PC-9 (cell line): ENCODE data around the gene MAFG. TPM values are rescaled to one million over a fixed set of nuclear protein-coding genes. Genes with fewer than 3 reads are reported as not detected.
"Not testable (repeated sequence)": the region's sequence is repeated elsewhere in the genome, so short reads cannot be mapped to it uniquely, and the experiment has no call there.

Source experiments
- BruUV-seq: library from RNA; stranded (reverse); fragments of 400-500 nt; replicated peaks from 2 replicates; lab custom pipeline; 2021; lab: Mats Ljungman, UMichigan
- CTCF ChIA-PET: fragments of 300-600 bp; sonication (Branson Sonifier 250); formaldehyde crosslinking; loops from one replicate; lab custom pipeline; 2022; ENCODE audit warnings: antibody characterized with exemption; lab: Charles Lee
- POLR2A ChIA-PET: fragments of 300-600 bp; sonication (Branson Sonifier 250); formaldehyde crosslinking; loops from one replicate; lab custom pipeline; 2022; ENCODE audit warnings: antibody characterized with exemption; ENCODE audit not compliant: unreplicated experiment; lab: Charles Lee
- DNase-seq, 2 experiments: peaks; one replicate each; pipeline versions ENCODE4 v3.0.0 to v3.0.0-alpha.2; 2015 to 2022; ENCODE audit warnings: mixed read lengths in 1 of 2
- H2AFZ ChIP-seq: fragments of 200-600 bp; sonication (generic); 2 replicates; pipeline ENCODE4 v1.8.1; 2017; ENCODE audit warnings: antibody characterized with exemption
- H3F3A ChIP-seq: fragments of 200-600 bp; sonication (generic); 2 replicates; pipeline ENCODE4 v1.8.1; 2017; ENCODE audit warnings: antibody characterized with exemption, mild to moderate bottlenecking, low read depth; ENCODE audit not compliant: insufficient read depth
- H3K27ac ChIP-seq: fragments of 200-600 bp; sonication (generic); 2 replicates; pipeline ENCODE4 v1.6.1; 2016; ENCODE audit warnings: mixed run types
- H3K27me3 ChIP-seq: fragments of 200-600 bp; sonication (generic); 2 replicates; pipeline ENCODE4 v1.6.1; 2016; ENCODE audit warnings: low read depth, mixed run types; ENCODE audit not compliant: insufficient read depth
- H3K36me3 ChIP-seq: fragments of 200-600 bp; sonication (generic); 2 replicates; pipeline ENCODE4 v1.6.1; 2016; ENCODE audit warnings: low read depth, mixed run types
- H3K4me1 ChIP-seq: fragments of 200-600 bp; sonication (generic); replicated peaks from 2 replicates; pipeline ENCODE4 v1.6.1; 2016; ENCODE audit warnings: mixed run types; ENCODE audit not compliant: insufficient read depth
- H3K4me2 ChIP-seq: fragments of 200-600 bp; sonication (generic); 2 replicates; pipeline ENCODE4 v1.6.1; 2017; ENCODE audit warnings: mixed run types
- H3K4me3 ChIP-seq: fragments of 200-600 bp; sonication (generic); 2 replicates; pipeline ENCODE4 v1.6.1; 2016; ENCODE audit warnings: mixed run types
- H3K79me2 ChIP-seq: fragments of 200-600 bp; sonication (generic); 2 replicates; pipeline ENCODE4 v1.6.1; 2017; ENCODE audit warnings: low read depth, mixed run types
- H3K9me2 ChIP-seq: fragments of 200-600 bp; sonication (generic); 2 replicates; pipeline ENCODE4 v1.8.1; 2017; ENCODE audit warnings: mild to moderate bottlenecking; ENCODE audit not compliant: insufficient read depth
- H3K9me3 ChIP-seq: fragments of 200-600 bp; sonication (generic); 2 replicates; pipeline ENCODE4 v1.8.1; 2016; ENCODE audit warnings: low read depth; ENCODE audit not compliant: insufficient read depth
- H4K20me1 ChIP-seq: fragments of 200-600 bp; sonication (generic); 2 replicates; pipeline ENCODE4 v1.8.1; 2017; ENCODE audit not compliant: insufficient read depth
- CTCF ChIP-seq: fragments of 200-600 bp; sonication (generic); conservative IDR thresholded peaks from 2 replicates; pipeline ENCODE4 v1.6.1; 2017; ENCODE audit warnings: mixed run types, antibody characterized with exemption, mild to moderate bottlenecking, moderate library complexity
- EZH2 ChIP-seq: fragments of 200-600 bp; sonication (generic); IDR thresholded peaks from 2 replicates; pipeline ENCODE4 v1.8.0; 2017; ENCODE audit warnings: antibody characterized with exemption, low read depth
- intact Hi-C: fragments of 100-400 bp; cut with micrococcal nuclease; formaldehyde crosslinking; loops from one replicate; pipeline ENCODE4 v1.10.0; 2022; ENCODE audit not compliant: unreplicated experiment
- total RNA-seq: library from RNA; stranded (reverse); gene quantifications from 2 replicates; pipeline ENCODE4 v1.2.3, GENCODE V29; 2021

The MAFG gene
- total RNA-seq, 1 experiment from 2014 or later, result 79.5 TPM

GRCh38 chr17:81918832-81919545, 8.5 kb downstream of the MAFG start:
- Histone ChIP-seq H3K4me2 (peak overlapping the region; percentile 64), H3K36me3 (no peaks in the 10 kb centered on the region), H3K27ac (0 out of 2 replicates have a peak overlapping the region, but pooled peaks have one; percentile 6), H3K9me2 (no peaks in the 10 kb centered on the region), H3K4me1 (peaks cover 44% of the 10 kb centered on the region), H3F3A (peaks cover 51% of the 10 kb centered on the region), H3K27me3 (no peaks in the 10 kb centered on the region), H4K20me1 (peaks cover 12% of the 10 kb centered on the region; the same call in 1 of the 2 replicates), H3K9me3 (no peaks in the 10 kb centered on the region), H3K4me3 (no peak overlapping the region), H3K79me2 (peaks cover 71% of the 10 kb centered on the region), H2AFZ (no peak overlapping the region)
- CTCF ChIA-PET, result no interaction called here
- no TSS peak for BruUV-seq
- TF ChIP-seq CTCF (no peak), EZH2 (no peak)
- intact Hi-C loops, result loop anchor here (1.0 kb wide), 1 partner anchor 7 kb away; no protein-coding TSS in a partner anchor
- POLR2A ChIA-PET, result no interaction called here
- DNase-seq, result peak; percentile 53 to 61

- H3K27ac ChIP-seq, BruUV-seq, CTCF ChIA-PET: not testable (repeated sequence)
Observed at GRCh38 chr17:81918333-81918669, 9.2 kb downstream of the MAFG start.

GRCh38 chr17:81917565-81918332, 9.8 kb downstream of the MAFG start, which contains the start of gene SIRT7:
Gene SIRT7, minus strand, starts transcription at chr17:81918176. Its CDS starts 45 bp downstream, at chr17:81918131.
- Histone ChIP-seq H2AFZ (no peak within 1 kb of the TSS), H3K27me3 (no peaks in the 10 kb centered on the region), H3K36me3 (no peaks in the 10 kb centered on the region), H3K9me3 (no peaks in the 10 kb centered on the region), H4K20me1 (peaks cover 12% of the 10 kb centered on the region; the same call in 1 of the 2 replicates), H3K9me2 (no peaks in the 10 kb centered on the region), H3K4me3 (peak within 1 kb of the TSS; percentile 66), H3K4me1 (peaks cover 51% of the 10 kb centered on the region), H3K27ac (peak within 1 kb of the TSS; percentile 62), H3K79me2 (peaks cover 67% of the 10 kb centered on the region), H3K4me2 (peak within 1 kb of the TSS; percentile 96), H3F3A (peaks cover 56% of the 10 kb centered on the region)
- POLR2A ChIA-PET, result interaction anchor here (0.6 to 1.0 kb wide), 3 partner anchors 9 to 189 kb away, joined by 4 to 8 read pairs (median 5); no protein-coding TSS in a partner anchor
- CTCF ChIA-PET, result interaction anchor here (0.8 kb wide), 1 partner anchor 8 kb away, joined by 3 read pairs; no protein-coding TSS in a partner anchor
- intact Hi-C loops, result loop anchor here (1.0 kb wide), 1 partner anchor 9 kb away; no protein-coding TSS in a partner anchor
- no peak for TF ChIP-seq CTCF
- no peak for TF ChIP-seq EZH2
- no TSS peak for BruUV-seq
- peak; percentile 43 to 71 for DNase-seq

More at GRCh38 chr17:81918333-81918669, 9.2 kb downstream of the MAFG start:
- DNase-seq, H3K9me2 ChIP-seq, H2AFZ ChIP-seq, H3K9me3 ChIP-seq, H3K36me3 ChIP-seq, POLR2A ChIA-PET, H3K27me3 ChIP-seq: not testable (repeated sequence)
- H3F3A ChIP-seq, result peaks cover 52% of the 10 kb centered on the region
- intact Hi-C loops, result loop anchor here (1.0 kb wide), 1 partner anchor 8 kb away; no protein-coding TSS in a partner anchor
- H3K4me3 ChIP-seq, result peak overlapping the region; percentile 29; the same call in 1 of the 2 replicates
- peaks cover 70% of the 10 kb centered on the region for H3K79me2 ChIP-seq
- peak overlapping the region; percentile 64 for H3K4me2 ChIP-seq
- peaks cover 12% of the 10 kb centered on the region; the same call in 1 of the 2 replicates for H4K20me1 ChIP-seq
- peaks cover 47% of the 10 kb centered on the region for H3K4me1 ChIP-seq
